22Rv1 (cell line): Measurements from ENCODE around the gene MTARC1.

Experiments used
- CTCF ChIP-seq: fragments of 450-650 bp; IDR thresholded peaks from 2 replicates; pipeline ENCODE4 v1.5.1; 2017; ENCODE audit warnings: mild to moderate bottlenecking
- ZFX ChIP-seq: fragments of 450-650 bp; IDR thresholded peaks from 2 replicates; pipeline ENCODE4 v1.6.1; 2017; ENCODE audit warnings: antibody characterized with exemption, borderline replicate concordance

- TF ChIP-seq CTCF = no peak
- TF ChIP-seq ZFX = no peak
These were observed 18.5 kb upstream of the MTARC1 start for GRCh38 chr1:220768126-220768601.
